Measurements from ENCODE around the gene PMM2.

Gene PMM2

GRCh38 chr16:8878523-8878911 lies 80.9 kb downstream of the PMM2 start:
- no peak for TF ChIP-seq CTCF (IDR thresholded peaks at IDR 0.05)
- Histone ChIP-seq H3K27ac (no peak overlapping the region), H3K9me3 (no peaks in the 10 kb centered on the region), H3K36me3 (no peaks in the 10 kb centered on the region), H3K4me1 (ENCODE audit: control insufficient read depth in 1 of 2, insufficient read depth in 1 of 2, low read depth in 1 of 2, low read length in 1 of 2) (peaks cover 2 to 5% of the 10 kb centered on the region in 2 experiments), H3K27me3 (peaks cover 10% of the 10 kb centered on the region), H3K4me3 (ENCODE audit: low read depth in 1 of 2, low read length in 1 of 2) (no peak overlapping the region)

DNA sequence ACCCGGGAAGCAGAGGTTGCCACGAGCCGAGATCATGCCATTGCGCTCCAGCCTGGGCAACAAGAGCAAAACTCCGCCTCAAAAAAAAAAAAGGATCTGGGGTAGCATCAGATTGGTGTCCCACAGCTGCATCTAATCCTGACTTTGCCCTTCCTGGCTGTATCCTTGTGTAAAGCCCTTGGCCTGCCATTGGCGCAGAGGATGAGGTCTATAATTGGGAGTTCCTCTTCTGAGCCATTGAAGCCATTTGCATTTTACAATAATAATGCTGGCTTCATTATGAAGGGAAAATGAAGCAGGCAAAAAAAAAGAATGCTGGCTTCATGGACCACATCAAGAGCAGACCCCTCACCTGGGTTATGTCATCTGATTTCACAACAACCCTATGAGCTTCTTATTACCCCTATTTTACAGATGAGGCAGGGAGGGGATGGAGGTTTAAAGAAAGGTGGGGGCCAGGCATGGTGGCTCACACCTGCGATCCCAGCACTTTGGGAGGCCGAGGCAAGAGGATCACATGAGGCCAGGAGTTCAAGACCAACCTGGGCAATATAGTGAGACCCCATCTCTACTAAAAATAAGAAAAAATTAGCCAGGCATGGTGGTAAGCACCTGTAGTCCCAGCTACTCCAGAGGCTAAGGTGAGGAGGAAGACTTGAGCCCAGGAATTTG lies 83.3 kb downstream of the PMM2 start:
- H3K27me3 ChIP-seq: peaks cover 28% of the 10 kb centered on the region
- H3K27ac ChIP-seq: no peak overlapping the region
- no peaks in the 10 kb centered on the region for H3K9me3 ChIP-seq
- H3K36me3 ChIP-seq: no peaks in the 10 kb centered on the region
- TF ChIP-seq CTCF (IDR thresholded peaks at IDR 0.05): no peak
- H3K4me1 ChIP-seq (ENCODE audit: control insufficient read depth in 1 of 2, insufficient read depth in 1 of 2, low read depth in 1 of 2, low read length in 1 of 2): peaks cover 2 to 5% of the 10 kb centered on the region in 2 experiments
- no peak overlapping the region for H3K4me3 ChIP-seq (ENCODE audit: low read depth in 1 of 2, low read length in 1 of 2)

- H3K4me3 ChIP-seq (ENCODE audit: low read depth in 1 of 2, low read length in 1 of 2): no peak within 1 kb of the TSS
- H3K27me3 ChIP-seq: peaks cover 39% of the 10 kb centered on the region
- no peak for TF ChIP-seq CTCF (IDR thresholded peaks at IDR 0.05)
- H3K27ac ChIP-seq: no peak within 1 kb of the TSS
- H3K4me1 ChIP-seq (ENCODE audit: control insufficient read depth in 1 of 2, insufficient read depth in 1 of 2, low read depth in 1 of 2, low read length in 1 of 2): peaks cover 2 to 5% of the 10 kb centered on the region in 2 experiments
- H3K9me3 ChIP-seq: no peaks in the 10 kb centered on the region
- no peaks in the 10 kb centered on the region for H3K36me3 ChIP-seq
Measured at GRCh38 chr16:8882041-8882617, 84.5 kb downstream of the PMM2 start, which contains the start of gene LITAFD. Gene LITAFD (plus strand): TSS chr16:8882351. CDS start chr16:8884356, 2,005 bp downstream.

DNA sequence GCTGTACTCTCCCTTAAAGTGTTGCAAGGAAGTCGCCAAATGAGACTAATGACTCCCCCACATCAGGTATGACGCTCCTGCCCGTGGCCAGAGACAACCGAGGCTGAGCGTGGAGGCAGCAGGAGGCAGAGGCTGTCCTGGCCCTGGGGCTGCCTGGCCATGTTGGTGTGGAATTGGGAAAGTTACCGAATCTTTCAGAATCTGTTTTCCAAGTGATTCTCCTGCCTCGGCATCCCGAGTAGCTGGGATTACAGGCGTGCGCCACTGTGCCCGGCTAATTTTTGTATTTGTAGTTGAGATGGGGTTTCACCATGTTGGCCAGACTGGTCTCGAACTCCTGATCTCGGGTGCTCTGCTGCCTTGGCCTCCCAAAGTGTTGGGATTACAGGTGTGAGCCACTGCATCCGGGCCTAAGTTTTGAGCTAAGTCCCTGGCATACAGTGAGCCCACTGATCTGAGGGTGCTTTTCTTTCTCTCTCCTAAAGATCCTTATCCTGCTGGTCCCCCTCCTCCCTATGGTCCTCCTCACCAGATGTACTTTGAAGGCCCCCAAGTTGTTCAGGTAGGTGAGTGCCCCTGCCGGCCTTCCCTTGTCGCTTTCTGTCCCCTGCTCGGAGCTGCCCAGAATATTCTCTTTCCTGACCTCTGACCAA lies 85.2 kb downstream of the PMM2 start:
- Histone ChIP-seq H3K27me3 (peaks cover 38% of the 10 kb centered on the region), H3K36me3 (no peaks in the 10 kb centered on the region), H3K27ac (no peak overlapping the region), H3K4me1 (ENCODE audit: control insufficient read depth in 1 of 2, insufficient read depth in 1 of 2, low read depth in 1 of 2, low read length in 1 of 2) (peaks cover 2 to 5% of the 10 kb centered on the region in 2 experiments), H3K4me3 (ENCODE audit: low read depth in 1 of 2, low read length in 1 of 2) (no peak overlapping the region), H3K9me3 (no peaks in the 10 kb centered on the region)
- TF ChIP-seq CTCF (IDR thresholded peaks at IDR 0.05): no peak

DNA sequence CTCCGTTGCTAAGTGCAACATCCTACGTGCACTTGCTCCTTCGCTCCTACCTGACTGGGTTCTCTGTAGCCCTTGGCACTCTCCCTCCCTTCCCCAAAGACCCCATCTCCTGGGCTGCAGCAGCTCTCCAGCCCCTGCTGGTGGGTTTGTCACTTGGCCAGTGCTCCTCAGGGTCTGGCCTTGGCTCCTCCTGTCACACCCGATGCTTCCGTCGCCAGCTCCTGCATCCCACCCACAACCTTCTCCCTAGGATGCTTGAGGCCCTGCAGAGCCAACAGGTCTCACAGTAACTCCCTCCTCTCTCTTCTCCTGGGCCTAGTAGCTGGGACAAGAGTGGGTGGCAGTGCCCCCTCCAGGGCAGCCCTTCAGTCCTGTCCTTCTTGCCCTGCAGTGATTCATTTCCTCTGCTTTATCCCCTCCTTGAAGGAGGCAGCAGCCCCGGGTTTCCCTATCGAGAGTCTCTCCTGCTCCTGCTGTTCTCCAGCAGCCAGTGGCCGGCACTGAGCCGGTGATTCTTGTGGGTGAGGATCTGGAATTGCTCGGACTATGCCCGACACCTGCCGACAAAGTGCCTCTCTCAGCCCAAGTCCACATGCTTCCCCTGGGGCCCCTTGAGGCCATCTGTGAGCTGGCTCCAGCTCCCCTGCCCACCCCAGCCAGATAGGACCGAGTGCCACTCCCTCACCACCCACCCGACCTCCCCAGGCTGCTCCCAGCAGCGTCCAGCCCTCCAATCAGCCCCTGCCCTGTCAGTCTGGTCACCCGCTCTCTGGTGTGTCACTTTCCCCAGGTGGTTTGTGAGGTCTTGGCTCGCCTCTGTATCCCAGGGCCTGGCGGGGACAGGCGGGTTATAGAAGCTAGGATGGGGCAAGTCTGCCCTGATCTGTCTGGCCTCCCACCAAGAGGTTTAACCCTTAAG lies 88.3 kb downstream of the PMM2 start:
- Histone ChIP-seq H3K4me3 (ENCODE audit: low read depth in 1 of 2, low read length in 1 of 2) (no peak overlapping the region), H3K27ac (no peak overlapping the region), H3K4me1 (ENCODE audit: control insufficient read depth in 1 of 2, insufficient read depth in 1 of 2, low read depth in 1 of 2, low read length in 1 of 2) (no peaks in the 10 kb centered on the region)

More for the DNA sequence above, 88.3 kb downstream of the PMM2 start:
- H3K27me3 ChIP-seq: peaks cover 33% of the 10 kb centered on the region
- no peak for TF ChIP-seq CTCF (IDR thresholded peaks at IDR 0.05)
- H3K9me3 ChIP-seq: no peaks in the 10 kb centered on the region
- peaks cover 20% of the 10 kb centered on the region for H3K36me3 ChIP-seq

Measured in neutrophil (primary cell).